Endothelial cell of umbilical vein (primary cell): ENCODE data around the gene PPOX. TPM values are rescaled to one million over a fixed set of nuclear protein-coding genes. Genes with fewer than 3 reads are reported as not detected.
A peak's percentile ranks its signal among the peaks of the same experiment; 100 is the strongest.

Source experiments
- BruUV-seq: library from RNA; stranded (reverse); fragments of 400-500 nt; replicated peaks from 2 replicates; lab custom pipeline; 2021; lab: Mats Ljungman, UMichigan
- CTCF ChIA-PET: fragments of 300-600, 350-600 bp; sonication (Branson Sonifier 250); formaldehyde crosslinking; loops from one replicate; lab custom pipeline; 2021; ENCODE audit warnings: antibody characterized with exemption, inconsistent platforms; lab: Charles Lee
- POLR2A ChIA-PET: fragments of 300-600, 350-600 bp; sonication (Branson Sonifier 250); formaldehyde crosslinking; loops from one replicate; lab custom pipeline; 2021; ENCODE audit warnings: antibody characterized with exemption, inconsistent platforms; lab: Charles Lee
- DNase-seq: peaks from one replicate; pipeline ENCODE4 v3.0.0-alpha.2; 2011; ENCODE audit warnings: low read depth, low spot score
- FAIRE-seq: peaks from 2 replicates; lab custom pipeline; 2011; peaks lifted over from hg19 to GRCh38; lab: Jason Lieb, UNC
- H2AFZ ChIP-seq: 2 replicates; pipeline ENCODE4 v1.6.0; 2012; ENCODE audit warnings: low read depth, low read length, control low read depth, inconsistent platforms
- H3K27ac ChIP-seq: 2 replicates; pipeline ENCODE4 v1.5.1; 2011; ENCODE audit warnings: low read depth, mild to moderate bottlenecking, control low read depth, low read length, moderate library complexity; ENCODE audit not compliant: insufficient read depth
- H3K27me3 ChIP-seq, 2 experiments: 2 replicates each; pipeline versions ENCODE4 v1.6.0 to v1.6.1; 2011; ENCODE audit warnings: low read length in 2 of 2, mixed read lengths in 1 of 2; ENCODE audit not compliant: control insufficient read depth in 2 of 2, insufficient read depth in 2 of 2
- H3K36me3 ChIP-seq, 2 experiments: 2 replicates in 1 of 2; 3 replicates in 1 of 2; pipeline ENCODE4 v1.5.1; 2011; ENCODE audit warnings: low read length in 2 of 2, mild to moderate bottlenecking in 1 of 2, moderate library complexity in 1 of 2; ENCODE audit not compliant: control insufficient read depth in 2 of 2, insufficient read depth in 2 of 2; ENCODE audit errors: extremely low read depth in 1 of 2
- H3K4me1 ChIP-seq: 3 replicates; pipeline ENCODE4 v1.5.1; 2011; ENCODE audit warnings: mild to moderate bottlenecking, low read length; ENCODE audit not compliant: control insufficient read depth, insufficient read depth; ENCODE audit errors: extremely low read depth
- H3K4me2 ChIP-seq: 2 replicates; pipeline ENCODE4 v1.6.1; 2011; ENCODE audit warnings: low read length, control low read depth, mixed read lengths; ENCODE audit not compliant: insufficient read depth
- H3K4me3 ChIP-seq, 3 experiments: fragments of 200-600 bp in 1 of 3; sonication (generic), shearing (Covaris generic) in 1 of 3; replicated peaks in 1 of 3; 2 replicates each; pipeline ENCODE4 v1.5.1; 2011 to 2016; ENCODE audit warnings: control low read depth in 3 of 3, low read length in 3 of 3, mild to moderate bottlenecking in 2 of 3, inconsistent platforms in 1 of 3, low read depth in 1 of 3, moderate library complexity in 1 of 3; ENCODE audit not compliant: insufficient read depth in 1 of 3
- H3K79me2 ChIP-seq: 2 replicates; pipeline ENCODE4 v1.6.0; 2012; ENCODE audit warnings: low read length, inconsistent platforms; ENCODE audit not compliant: control insufficient read depth, insufficient read depth
- H3K9ac ChIP-seq: replicated peaks from 2 replicates; pipeline ENCODE3; 2011; ENCODE audit warnings: low read length, control low read depth; ENCODE audit not compliant: insufficient read depth; ENCODE audit errors: extremely low read depth
- H3K9me1 ChIP-seq: replicated peaks from 3 replicates; pipeline ENCODE4 v1.6.0; 2011; ENCODE audit warnings: mild to moderate bottlenecking, low read length; ENCODE audit not compliant: control insufficient read depth, insufficient read depth; ENCODE audit errors: extremely low read depth
- H3K9me3 ChIP-seq: replicated peaks from 2 replicates; pipeline ENCODE4 v1.5.1; 2012; ENCODE audit warnings: low read length, inconsistent platforms; ENCODE audit not compliant: control insufficient read depth, insufficient read depth
- H4K20me1 ChIP-seq: replicated peaks from 2 replicates; pipeline ENCODE3; 2011; ENCODE audit warnings: mild to moderate bottlenecking, low read length; ENCODE audit not compliant: control insufficient read depth, insufficient read depth; ENCODE audit errors: extremely low read depth
- EZH2 ChIP-seq: IDR thresholded peaks from 2 replicates; pipeline ENCODE4 v1.6.1; 2012; ENCODE audit warnings: borderline replicate concordance, low read depth, mild to moderate bottlenecking, moderate library complexity, low read length, inconsistent platforms; ENCODE audit not compliant: severe bottlenecking
- FOS ChIP-seq: IDR thresholded peaks from 2 replicates; pipeline ENCODE4 v1.6.1; 2011; ENCODE audit warnings: mild to moderate bottlenecking, low read length, moderate library complexity, borderline replicate concordance; ENCODE audit not compliant: insufficient read depth
- GATA2 ChIP-seq: IDR thresholded peaks from 2 replicates; pipeline ENCODE4 v1.7.0; 2011; ENCODE audit warnings: low read depth, mild to moderate bottlenecking, moderate library complexity, mixed read lengths, low read length; ENCODE audit not compliant: insufficient read length, insufficient read depth
- JUN ChIP-seq: IDR thresholded peaks from 2 replicates; pipeline ENCODE4 v1.6.1; 2011; ENCODE audit warnings: borderline replicate concordance, low read depth; ENCODE audit not compliant: insufficient read length, insufficient read depth
- MYC ChIP-seq: IDR thresholded peaks from one replicate; pipeline ENCODE4 v1.6.1; 2011; ENCODE audit warnings: mild to moderate bottlenecking, low read depth, low read length
- POLR2A ChIP-seq: IDR thresholded peaks from 2 replicates; pipeline ENCODE4 v1.6.1; 2012; ENCODE audit warnings: low read depth, mild to moderate bottlenecking, control low read depth, low read length
- POLR2AphosphoS5 ChIP-seq: IDR thresholded peaks from 2 replicates; pipeline ENCODE4 v1.6.1; 2012; ENCODE audit warnings: low read depth, mild to moderate bottlenecking, control low read depth, low read length, moderate library complexity; ENCODE audit not compliant: insufficient read depth
- dilution Hi-C: fragments of 300-500 bp; cut with MboI; formaldehyde crosslinking; loops from one replicate; pipeline ENCODE4 v1.15.0; 2019; ENCODE audit warnings: low sequenced_read_pairs; ENCODE audit not compliant: extremely low pct_ligation_motif_present
- intact Hi-C: fragments of 100-400 bp; cut with micrococcal nuclease; formaldehyde crosslinking; loops from one replicate; pipeline ENCODE4 v1.10.0; 2022
- polyA plus RNA-seq, 4 experiments: library from polyadenylated mRNA; depleted of rRNA in 3 of 4; stranded (reverse) in 3 of 4; unstranded in 1 of 4; fragments of >200 nt; gene quantifications; 2 replicates each; pipeline versions ENCODE4 v1.2.1 to v1.2.3, GENCODE V29; 2011 to 2012; ENCODE audit warnings: missing spikeins in 1 of 4
- total RNA-seq: library from RNA; stranded (reverse); gene quantifications from 2 replicates; pipeline ENCODE4 v1.2.3, GENCODE V29; 2021
- TF ChIP-seq, protein P1 (sequence below): IDR thresholded peaks from 2 replicates; pipeline ENCODE4 v1.6.1; 2011; ENCODE audit not compliant: insufficient read depth, insufficient read length
- TF ChIP-seq, protein P2 (sequence below), 2 donors: IDR thresholded peaks; 1 replicate in 1 of 2; 2 replicates in 1 of 2; pipeline ENCODE4 v1.5.1; 2011; ENCODE audit warnings: low read length in 2 of 2, mild to moderate bottlenecking in 2 of 2, moderate library complexity in 2 of 2, control low read depth in 1 of 2, inconsistent platforms in 1 of 2, low read depth in 1 of 2; ENCODE audit not compliant: insufficient read depth in 1 of 2; ENCODE audit errors: extremely low read depth in 1 of 2

The PPOX gene
- total and polyA plus RNA-seq, 2 donors (not counting 3 experiments of a cell fraction or from before 2014, with no cell fraction given), result 26.4 to 28.5 TPM

DNA sequence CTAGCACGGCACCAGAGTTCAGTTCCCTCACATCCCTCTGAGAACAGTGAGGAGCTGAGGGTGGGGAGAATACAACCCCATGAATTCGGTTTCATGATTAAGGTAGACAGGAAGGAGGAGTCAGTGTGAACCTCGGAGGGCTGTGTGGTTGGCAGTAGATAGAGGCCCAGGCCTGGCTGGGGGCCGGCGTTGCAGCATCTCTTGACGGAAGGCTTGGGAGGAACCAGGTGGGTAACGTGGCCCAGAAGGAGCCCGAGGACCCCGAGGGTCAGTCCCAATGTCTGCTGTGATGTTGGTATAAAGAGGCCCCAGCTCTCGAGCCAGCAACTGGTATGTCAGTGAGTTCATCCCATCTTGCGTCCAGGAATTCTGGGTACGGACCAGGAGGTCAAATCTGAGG, 5.5 kb downstream of the PPOX start:
- peaks cover 12% of the 10 kb centered on the region for H3K4me1 ChIP-seq
- peaks cover 11 to 24% of the 10 kb centered on the region in 2 experiments for H3K36me3 ChIP-seq
- TSS peak; percentile 7 for BruUV-seq
- dilution Hi-C loops (no loop called here), intact Hi-C loops (no loop called here)
- H3K9ac ChIP-seq, result no peak overlapping the region
- H3K4me2 ChIP-seq, result no peak overlapping the region
- no peak overlapping the region for H3K27ac ChIP-seq
- DNase-seq, result no peak
- no peak for TF ChIP-seq GATA2
- TF ChIP-seq POLR2A, result no peak
- TF ChIP-seq, protein P1, sequence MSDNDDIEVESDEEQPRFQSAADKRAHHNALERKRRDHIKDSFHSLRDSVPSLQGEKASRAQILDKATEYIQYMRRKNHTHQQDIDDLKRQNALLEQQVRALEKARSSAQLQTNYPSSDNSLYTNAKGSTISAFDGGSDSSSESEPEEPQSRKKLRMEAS, result no peak
- no peak for TF ChIP-seq JUN
- no peak for TF ChIP-seq MYC
- no peak for TF ChIP-seq FOS
- TF ChIP-seq EZH2, result no peak
- TF ChIP-seq, protein P2, sequence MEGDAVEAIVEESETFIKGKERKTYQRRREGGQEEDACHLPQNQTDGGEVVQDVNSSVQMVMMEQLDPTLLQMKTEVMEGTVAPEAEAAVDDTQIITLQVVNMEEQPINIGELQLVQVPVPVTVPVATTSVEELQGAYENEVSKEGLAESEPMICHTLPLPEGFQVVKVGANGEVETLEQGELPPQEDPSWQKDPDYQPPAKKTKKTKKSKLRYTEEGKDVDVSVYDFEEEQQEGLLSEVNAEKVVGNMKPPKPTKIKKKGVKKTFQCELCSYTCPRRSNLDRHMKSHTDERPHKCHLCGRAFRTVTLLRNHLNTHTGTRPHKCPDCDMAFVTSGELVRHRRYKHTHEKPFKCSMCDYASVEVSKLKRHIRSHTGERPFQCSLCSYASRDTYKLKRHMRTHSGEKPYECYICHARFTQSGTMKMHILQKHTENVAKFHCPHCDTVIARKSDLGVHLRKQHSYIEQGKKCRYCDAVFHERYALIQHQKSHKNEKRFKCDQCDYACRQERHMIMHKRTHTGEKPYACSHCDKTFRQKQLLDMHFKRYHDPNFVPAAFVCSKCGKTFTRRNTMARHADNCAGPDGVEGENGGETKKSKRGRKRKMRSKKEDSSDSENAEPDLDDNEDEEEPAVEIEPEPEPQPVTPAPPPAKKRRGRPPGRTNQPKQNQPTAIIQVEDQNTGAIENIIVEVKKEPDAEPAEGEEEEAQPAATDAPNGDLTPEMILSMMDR (IDR thresholded peaks at IDR 0.05; ENCODE audit: extremely low read depth in 1 of 2, insufficient read depth in 1 of 2, low read depth in 1 of 2, low read length in 2 of 2), result no peak
- TF ChIP-seq POLR2AphosphoS5, result no peak
- peaks cover 7% of the 10 kb centered on the region for H3K79me2 ChIP-seq
- POLR2A ChIA-PET, result no interaction called here
- H3K27me3 ChIP-seq, result no peaks in the 10 kb centered on the region
- H3K9me1 ChIP-seq, result no peaks in the 10 kb centered on the region
- H4K20me1 ChIP-seq, result no peaks in the 10 kb centered on the region
- CTCF ChIA-PET, result interaction anchor here (1.7 to 2.3 kb wide), 3 partner anchors 10 to 210 kb away, joined by 5 to 8 read pairs (median 8); partner anchors contain the start of gene NDUFS2
- H3K4me3 ChIP-seq, result no peak overlapping the region
- no peak for FAIRE-seq
- no peak overlapping the region for H2AFZ ChIP-seq
- no peaks in the 10 kb centered on the region for H3K9me3 ChIP-seq
